ENCODE measurements around the gene FABP6. TPM values are rescaled to one million over a fixed set of nuclear protein-coding genes. Genes with fewer than 3 reads are reported as not detected.
"Not testable (repeated sequence)": the region's sequence is repeated elsewhere in the genome, so short reads cannot be mapped to it uniquely, and the experiment has no call there.

FABP6 gene
- total and polyA plus RNA-seq, 2 donors from 2014 or later = not detected

DNA sequence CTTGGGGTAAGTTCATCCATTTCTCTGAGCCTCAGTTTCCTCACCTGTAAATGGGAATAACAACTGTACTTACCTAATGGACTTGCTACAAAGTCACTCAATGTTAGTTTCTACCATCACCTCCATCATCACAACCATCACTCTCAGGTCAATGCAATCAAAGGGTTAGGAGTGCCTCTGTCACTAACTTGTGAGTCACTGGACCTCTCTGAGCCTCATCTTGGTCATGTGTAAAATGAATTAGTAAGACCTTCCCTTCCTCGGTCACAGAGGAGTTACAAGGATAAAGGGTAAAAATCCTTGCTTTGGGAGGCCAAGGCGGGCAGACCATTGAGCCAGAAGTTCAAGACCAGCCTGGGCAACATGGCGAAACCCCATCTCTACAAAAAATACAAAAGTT lies 12.8 kb downstream of the FABP6 start:
- H3K4me1 ChIP-seq (ENCODE audit: control insufficient read depth in 2 of 3, insufficient read depth in 2 of 3, low read depth in 1 of 3, low read length in 3 of 3) = no peaks in the 10 kb centered on the region
- no peak for FAIRE-seq
- H3K9me3 ChIP-seq (ENCODE audit: control insufficient read depth in 2 of 3, insufficient read depth in 1 of 3, low read length in 3 of 3) = no peaks in the 10 kb centered on the region
- no peaks in the 10 kb centered on the region for H3K27me3 ChIP-seq (ENCODE audit: control insufficient read depth, insufficient read depth, low read length)
- TF ChIP-seq, protein P1, sequence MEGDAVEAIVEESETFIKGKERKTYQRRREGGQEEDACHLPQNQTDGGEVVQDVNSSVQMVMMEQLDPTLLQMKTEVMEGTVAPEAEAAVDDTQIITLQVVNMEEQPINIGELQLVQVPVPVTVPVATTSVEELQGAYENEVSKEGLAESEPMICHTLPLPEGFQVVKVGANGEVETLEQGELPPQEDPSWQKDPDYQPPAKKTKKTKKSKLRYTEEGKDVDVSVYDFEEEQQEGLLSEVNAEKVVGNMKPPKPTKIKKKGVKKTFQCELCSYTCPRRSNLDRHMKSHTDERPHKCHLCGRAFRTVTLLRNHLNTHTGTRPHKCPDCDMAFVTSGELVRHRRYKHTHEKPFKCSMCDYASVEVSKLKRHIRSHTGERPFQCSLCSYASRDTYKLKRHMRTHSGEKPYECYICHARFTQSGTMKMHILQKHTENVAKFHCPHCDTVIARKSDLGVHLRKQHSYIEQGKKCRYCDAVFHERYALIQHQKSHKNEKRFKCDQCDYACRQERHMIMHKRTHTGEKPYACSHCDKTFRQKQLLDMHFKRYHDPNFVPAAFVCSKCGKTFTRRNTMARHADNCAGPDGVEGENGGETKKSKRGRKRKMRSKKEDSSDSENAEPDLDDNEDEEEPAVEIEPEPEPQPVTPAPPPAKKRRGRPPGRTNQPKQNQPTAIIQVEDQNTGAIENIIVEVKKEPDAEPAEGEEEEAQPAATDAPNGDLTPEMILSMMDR (IDR thresholded peaks at IDR 0.05; ENCODE audit: borderline replicate concordance, extremely low read depth, insufficient read depth) = no peak
- H3K4me3 ChIP-seq (ENCODE audit: low read length in 3 of 3) = no peak overlapping the region
- no peak overlapping the region for H3K27ac ChIP-seq (ENCODE audit: low read depth in 2 of 2, low read length in 2 of 2)
- intact Hi-C loops (cut with DNase I) = no loop called here
- H3K9ac ChIP-seq (ENCODE audit: low read length in 3 of 3) = no peak overlapping the region
- DNase-seq = no peak
- H3K36me3 ChIP-seq (ENCODE audit: control insufficient read depth in 2 of 3, insufficient read depth in 3 of 3, low read length in 3 of 3) = no peaks in the 10 kb centered on the region

- intact Hi-C loops (cut with DNase I) = no loop called here
- TF ChIP-seq, protein P1 (IDR thresholded peaks at IDR 0.05; ENCODE audit: borderline replicate concordance, extremely low read depth, insufficient read depth) = no peak
- H3K27ac ChIP-seq (ENCODE audit: low read depth in 2 of 2, low read length in 2 of 2) = no peak overlapping the region
- FAIRE-seq (no peak), DNase-seq (no peak)
- H3K4me3 ChIP-seq (ENCODE audit: low read length in 3 of 3) = no peak overlapping the region
- no peaks in the 10 kb centered on the region for H3K27me3 ChIP-seq (ENCODE audit: control insufficient read depth, insufficient read depth, low read length)
- H3K9me3 ChIP-seq (ENCODE audit: control insufficient read depth in 2 of 3, insufficient read depth in 1 of 3, low read length in 3 of 3) = no peaks in the 10 kb centered on the region
- no peaks in the 10 kb centered on the region for H3K36me3 ChIP-seq (ENCODE audit: control insufficient read depth in 2 of 3, insufficient read depth in 3 of 3, low read length in 3 of 3)
- H3K4me1 ChIP-seq (ENCODE audit: control insufficient read depth in 2 of 3, insufficient read depth in 2 of 3, low read depth in 1 of 3, low read length in 3 of 3) = no peaks in the 10 kb centered on the region
- H3K9ac ChIP-seq (ENCODE audit: low read length in 3 of 3) = no peak overlapping the region
These were observed 16.3 kb downstream of the FABP6 start for GRCh38 chr5:160245506-160246086.

GRCh38 chr5:160249570-160249969 lies 20.3 kb downstream of the FABP6 start:
- H3K27me3 ChIP-seq (ENCODE audit: control insufficient read depth, insufficient read depth, low read length); intact Hi-C loops (cut with DNase I); H3K4me1 ChIP-seq (ENCODE audit: control insufficient read depth in 2 of 3, insufficient read depth in 2 of 3, low read depth in 1 of 3, low read length in 3 of 3); H3K27ac ChIP-seq (ENCODE audit: low read depth in 2 of 2, low read length in 2 of 2); DNase-seq; H3K9ac ChIP-seq (ENCODE audit: low read length in 3 of 3); H3K9me3 ChIP-seq (ENCODE audit: control insufficient read depth in 2 of 3, insufficient read depth in 1 of 3, low read length in 3 of 3); FAIRE-seq; H3K4me3 ChIP-seq (ENCODE audit: low read length in 3 of 3): not testable (repeated sequence)
- H3K36me3 ChIP-seq (ENCODE audit: control insufficient read depth in 2 of 3, insufficient read depth in 3 of 3, low read length in 3 of 3) = peaks cover 0 to 12% (median 2%) of the 10 kb centered on the region in 3 donors

- intact Hi-C loops (cut with DNase I) = no loop called here
- no peaks in the 10 kb centered on the region for H3K4me1 ChIP-seq (ENCODE audit: control insufficient read depth in 2 of 3, insufficient read depth in 2 of 3, low read depth in 1 of 3, low read length in 3 of 3)
- H3K27ac ChIP-seq (ENCODE audit: low read depth in 2 of 2, low read length in 2 of 2) = no peak overlapping the region
- no peaks in the 10 kb centered on the region for H3K9me3 ChIP-seq (ENCODE audit: control insufficient read depth in 2 of 3, insufficient read depth in 1 of 3, low read length in 3 of 3)
- H3K27me3 ChIP-seq (ENCODE audit: control insufficient read depth, insufficient read depth, low read length) = no peaks in the 10 kb centered on the region
- H3K4me3 ChIP-seq (ENCODE audit: low read length in 3 of 3) = no peak overlapping the region
- peaks cover 0 to 15% (median 2%) of the 10 kb centered on the region in 3 donors for H3K36me3 ChIP-seq (ENCODE audit: control insufficient read depth in 2 of 3, insufficient read depth in 3 of 3, low read length in 3 of 3)
- H3K9ac ChIP-seq (ENCODE audit: low read length in 3 of 3) = no peak overlapping the region
- TF ChIP-seq, protein P1 (IDR thresholded peaks at IDR 0.05; ENCODE audit: borderline replicate concordance, extremely low read depth, insufficient read depth) = no peak
- no peak for DNase-seq
- FAIRE-seq = no peak
These were observed 20.9 kb downstream of the FABP6 start for GRCh38 chr5:160250226-160250625.
